Measurements from ENCODE around the gene MIEF1. TPM values are rescaled to one million over a fixed set of nuclear protein-coding genes. Genes with fewer than 3 reads are reported as not detected.

Gene MIEF1
- polyA plus RNA-seq, 2 donors: 4.2 to 9.0 TPM

DNA sequence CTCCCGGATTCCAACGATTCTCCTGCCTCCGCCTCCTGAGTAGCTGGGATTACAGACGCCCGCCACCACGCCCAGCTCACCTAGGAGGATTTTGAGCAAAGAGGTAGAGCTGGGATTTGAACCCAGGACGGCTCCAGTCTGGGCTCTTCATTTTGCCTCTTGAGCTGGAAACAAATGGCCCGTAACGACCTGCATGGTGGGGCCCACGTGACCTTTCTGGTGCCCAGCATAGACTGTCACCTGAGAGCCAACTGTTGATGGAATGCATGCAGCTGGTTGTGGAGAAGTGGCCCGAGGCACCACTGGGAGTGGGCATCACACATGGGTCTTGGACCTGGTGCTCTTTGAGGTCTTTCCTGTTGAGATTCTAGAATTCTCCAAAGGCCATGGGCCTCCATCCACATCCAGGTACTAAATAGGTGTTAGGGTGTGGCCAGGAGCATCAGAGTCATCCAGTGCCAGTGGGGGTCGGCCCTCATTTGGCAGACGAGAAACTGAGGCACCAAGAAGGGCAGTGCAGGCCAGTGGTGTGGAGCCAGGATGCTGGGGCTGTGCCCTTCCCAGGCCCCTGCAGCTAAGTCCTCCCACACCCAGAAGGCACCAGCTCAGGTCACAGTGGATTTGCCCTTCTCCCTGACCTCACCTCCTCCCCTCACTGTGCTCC lies 22.1 kb downstream of the MIEF1 start:
- no peak overlapping the region for H3K4me3 ChIP-seq (ENCODE audit: low read depth in 1 of 2, low read length in 2 of 2)
- peaks cover 8 to 38% of the 10 kb centered on the region in 2 donors for H3K36me3 ChIP-seq (ENCODE audit: control insufficient read depth in 2 of 2, insufficient read depth in 2 of 2, low read length in 1 of 2)
- no peaks in the 10 kb centered on the region for H3K9me3 ChIP-seq (ENCODE audit: control insufficient read depth in 2 of 2, insufficient read depth in 1 of 2, low read depth in 1 of 2, low read length in 1 of 2)
- H3K27me3 ChIP-seq (ENCODE audit: control insufficient read depth in 1 of 2, insufficient read depth in 2 of 2, low read length in 2 of 2): no peaks in the 10 kb centered on the region
- H3K27ac ChIP-seq (ENCODE audit: low read depth in 2 of 2, low read length in 1 of 2): peak overlapping the region in 1 of 2 donors; percentile 66
- 60 to 62% methylated on average over 13 of the region's 13 CpGs for WGBS, 2 donors
- H3K4me1 ChIP-seq (ENCODE audit: control insufficient read depth in 2 of 2, insufficient read depth in 2 of 2, low read length in 1 of 2): peaks cover 14 to 27% of the 10 kb centered on the region in 2 donors

DNA sequence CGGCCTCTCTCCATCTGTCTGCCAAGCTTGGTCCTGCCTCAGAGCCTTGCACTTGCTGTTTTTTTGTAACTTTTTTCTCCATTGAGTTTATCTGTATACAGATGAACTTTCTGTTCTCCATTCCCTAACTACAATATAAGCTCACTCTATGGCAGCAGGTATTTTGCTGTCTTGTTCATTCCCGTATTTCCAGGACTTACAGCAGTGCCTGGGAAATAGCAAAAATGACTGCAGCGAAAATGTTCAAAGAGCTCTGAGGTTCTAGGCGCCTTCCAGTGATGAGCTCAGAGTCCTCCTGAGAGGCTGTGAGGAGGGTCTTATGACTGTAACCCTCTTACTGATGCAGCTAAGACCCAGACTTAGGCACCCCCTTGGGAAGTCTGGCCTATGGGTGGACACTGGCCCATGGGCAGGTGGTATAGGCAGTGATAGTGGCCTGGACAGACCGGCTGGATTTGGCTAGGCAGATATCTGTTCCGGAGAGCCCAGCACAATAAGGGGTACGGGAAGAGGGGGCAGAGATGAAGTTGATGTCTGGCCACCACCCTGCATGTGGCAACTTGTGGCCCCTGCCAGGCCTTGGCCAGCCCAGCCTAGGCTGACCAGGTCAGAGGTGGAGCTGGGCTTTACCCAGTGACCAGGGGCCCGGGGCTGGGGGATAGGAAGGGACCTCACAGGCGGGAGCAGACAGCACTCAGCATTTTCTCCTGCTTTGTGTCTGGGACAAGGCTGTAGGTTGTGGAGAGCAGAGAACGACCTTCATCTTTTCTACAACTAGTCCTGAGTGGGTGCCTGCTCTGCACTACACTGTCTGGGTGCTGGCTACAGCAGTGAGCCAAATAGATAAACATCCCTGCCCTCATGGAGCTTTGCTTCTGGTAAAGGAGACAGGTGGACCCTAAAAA lies 22.9 kb downstream of the MIEF1 start:
- 77 to 78% methylated on average over 10 of the region's 10 CpGs for WGBS, 2 donors
- Histone ChIP-seq H3K27me3 (ENCODE audit: control insufficient read depth in 1 of 2, insufficient read depth in 2 of 2, low read length in 2 of 2) (no peaks in the 10 kb centered on the region), H3K4me3 (ENCODE audit: low read depth in 1 of 2, low read length in 2 of 2) (no peak overlapping the region), H3K4me1 (ENCODE audit: control insufficient read depth in 2 of 2, insufficient read depth in 2 of 2, low read length in 1 of 2) (peaks cover 14 to 32% of the 10 kb centered on the region in 2 donors), H3K9me3 (ENCODE audit: control insufficient read depth in 2 of 2, insufficient read depth in 1 of 2, low read depth in 1 of 2, low read length in 1 of 2) (no peaks in the 10 kb centered on the region), H3K36me3 (ENCODE audit: control insufficient read depth in 2 of 2, insufficient read depth in 2 of 2, low read length in 1 of 2) (peaks cover 8 to 43% of the 10 kb centered on the region in 2 donors), H3K27ac (ENCODE audit: low read depth in 2 of 2, low read length in 1 of 2) (peak overlapping the region in 1 of 2 donors; percentile 66)

DNA sequence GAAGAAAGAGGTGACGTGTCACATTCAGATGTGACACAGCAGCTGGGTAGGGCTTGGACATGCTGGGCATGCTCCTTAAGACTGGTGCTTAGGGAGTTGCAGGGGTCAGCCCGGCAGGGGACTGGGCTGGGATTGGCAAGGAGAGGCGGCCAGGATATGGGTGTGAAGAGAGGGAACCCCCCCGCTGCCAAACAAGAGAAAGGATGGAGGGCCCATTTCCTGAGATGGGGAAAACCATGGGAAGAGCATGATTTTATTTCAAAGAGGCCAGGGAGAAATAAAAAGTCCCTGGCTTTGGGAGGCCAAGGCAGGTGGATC lies 23.5 kb downstream of the MIEF1 start:
- Histone ChIP-seq H3K27ac (ENCODE audit: low read depth in 2 of 2, low read length in 1 of 2) (no peak overlapping the region), H3K27me3 (ENCODE audit: control insufficient read depth in 1 of 2, insufficient read depth in 2 of 2, low read length in 2 of 2) (no peaks in the 10 kb centered on the region), H3K4me1 (ENCODE audit: control insufficient read depth in 2 of 2, insufficient read depth in 2 of 2, low read length in 1 of 2) (peaks cover 14 to 32% of the 10 kb centered on the region in 2 donors), H3K36me3 (ENCODE audit: control insufficient read depth in 2 of 2, insufficient read depth in 2 of 2, low read length in 1 of 2) (peaks cover 8 to 43% of the 10 kb centered on the region in 2 donors), H3K9me3 (ENCODE audit: control insufficient read depth in 2 of 2, insufficient read depth in 1 of 2, low read depth in 1 of 2, low read length in 1 of 2) (no peaks in the 10 kb centered on the region), H3K4me3 (ENCODE audit: low read depth in 1 of 2, low read length in 2 of 2) (no peak overlapping the region)
- 69 to 71% methylated on average over 4 of the region's 4 CpGs for WGBS, 2 donors

DNA sequence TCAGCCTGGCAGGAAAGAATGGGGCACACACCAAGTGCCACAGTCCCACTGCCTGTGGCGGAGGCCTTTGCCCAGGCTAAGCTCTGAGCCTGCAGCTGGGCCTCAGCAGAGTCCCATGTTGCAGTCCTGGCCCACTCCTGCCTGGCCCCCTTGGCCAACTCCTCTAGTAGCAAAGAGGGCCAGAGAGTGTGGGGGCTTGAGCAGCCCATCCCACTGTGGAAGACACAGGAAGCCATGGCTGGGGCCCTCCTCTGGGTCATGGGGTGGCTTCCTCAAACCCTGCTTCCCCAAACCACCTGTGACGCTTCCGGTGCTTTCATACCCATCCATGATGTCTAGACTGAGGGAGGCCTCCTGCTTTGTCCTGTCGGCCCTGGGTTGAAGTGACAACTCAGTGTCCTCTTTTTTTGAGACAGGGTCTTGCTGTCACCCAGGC lies 24.7 kb downstream of the MIEF1 start:
- peaks cover 14 to 38% of the 10 kb centered on the region in 2 donors for H3K4me1 ChIP-seq (ENCODE audit: control insufficient read depth in 2 of 2, insufficient read depth in 2 of 2, low read length in 1 of 2)
- 62 to 66% methylated on average over 4 of the region's 4 CpGs for WGBS, 2 donors
- H3K4me3 ChIP-seq (ENCODE audit: low read depth in 1 of 2, low read length in 2 of 2): no peak overlapping the region
- H3K9me3 ChIP-seq (ENCODE audit: control insufficient read depth in 2 of 2, insufficient read depth in 1 of 2, low read depth in 1 of 2, low read length in 1 of 2): no peaks in the 10 kb centered on the region
- no peaks in the 10 kb centered on the region for H3K27me3 ChIP-seq (ENCODE audit: control insufficient read depth in 1 of 2, insufficient read depth in 2 of 2, low read length in 2 of 2)
- peaks cover 8 to 39% of the 10 kb centered on the region in 2 donors for H3K36me3 ChIP-seq (ENCODE audit: control insufficient read depth in 2 of 2, insufficient read depth in 2 of 2, low read length in 1 of 2)
- peak overlapping the region in 1 of 2 donors; percentile 36 for H3K27ac ChIP-seq (ENCODE audit: low read depth in 2 of 2, low read length in 1 of 2)

DNA sequence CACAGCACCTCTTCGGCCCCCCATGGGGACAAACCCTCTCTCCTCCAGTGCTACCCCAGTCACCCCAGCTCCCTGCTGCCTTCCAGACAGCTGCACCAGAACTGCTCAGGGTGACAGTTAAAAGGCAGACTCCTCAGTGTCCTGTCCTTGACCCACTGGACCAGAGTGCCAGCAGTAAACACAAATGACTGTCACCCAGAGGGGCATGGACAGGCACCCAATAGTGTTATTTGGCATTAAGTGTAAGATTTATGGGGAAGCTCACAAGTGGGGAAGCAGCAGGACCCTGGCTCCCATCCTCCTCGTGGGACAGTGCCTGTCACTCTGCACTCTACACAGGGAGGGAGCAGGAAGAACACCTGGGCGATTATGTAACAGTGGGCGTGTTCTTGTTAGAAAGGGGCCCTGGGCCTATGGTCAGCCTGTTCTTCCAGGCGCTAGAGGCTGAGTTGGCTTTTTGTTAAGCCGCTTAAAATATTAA lies 25.4 kb downstream of the MIEF1 start:
- Histone ChIP-seq H3K4me1 (ENCODE audit: control insufficient read depth in 2 of 2, insufficient read depth in 2 of 2, low read length in 1 of 2) (peaks cover 14 to 38% of the 10 kb centered on the region in 2 donors), H3K4me3 (ENCODE audit: low read depth in 1 of 2, low read length in 2 of 2) (no peak overlapping the region), H3K27ac (ENCODE audit: low read depth in 2 of 2, low read length in 1 of 2) (peak overlapping the region in 1 of 2 donors; percentile 81), H3K9me3 (ENCODE audit: control insufficient read depth in 2 of 2, insufficient read depth in 1 of 2, low read depth in 1 of 2, low read length in 1 of 2) (no peaks in the 10 kb centered on the region), H3K36me3 (ENCODE audit: control insufficient read depth in 2 of 2, insufficient read depth in 2 of 2, low read length in 1 of 2) (peaks cover 8 to 35% of the 10 kb centered on the region in 2 donors), H3K27me3 (ENCODE audit: control insufficient read depth in 1 of 2, insufficient read depth in 2 of 2, low read length in 2 of 2) (no peaks in the 10 kb centered on the region)
- 45 to 50% methylated on average over 6 of the region's 6 CpGs for WGBS, 2 donors

DNA sequence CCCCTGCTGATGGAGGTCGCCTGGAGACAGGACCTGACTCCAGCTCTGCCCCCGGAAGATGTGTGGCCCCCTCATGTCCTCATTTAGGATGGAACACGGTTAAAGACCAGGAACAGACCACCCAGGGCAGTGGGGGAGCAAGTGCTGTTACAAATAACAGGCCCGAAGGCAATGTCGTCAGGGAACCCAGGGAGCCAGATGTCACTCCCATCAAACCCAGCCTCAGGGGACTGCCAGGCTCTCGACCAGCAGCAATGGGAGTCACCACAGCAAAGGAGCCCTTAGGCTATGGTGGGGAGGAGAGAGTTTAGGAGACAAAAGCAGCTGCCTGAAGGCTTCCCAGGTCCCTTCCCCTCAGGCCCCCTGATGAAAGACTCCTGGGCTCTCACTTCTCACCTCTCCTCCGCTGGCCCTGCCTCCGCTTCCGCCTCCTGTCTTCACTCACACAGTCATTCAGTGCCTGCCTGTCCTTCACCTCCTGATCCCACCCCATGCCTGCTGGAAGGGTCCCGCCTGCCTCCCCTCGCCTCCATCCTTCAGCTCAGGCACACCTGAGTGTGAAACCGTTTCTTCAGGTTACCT lies 26.1 kb downstream of the MIEF1 start:
- Histone ChIP-seq H3K36me3 (ENCODE audit: control insufficient read depth in 2 of 2, insufficient read depth in 2 of 2, low read length in 1 of 2) (peaks cover 8 to 28% of the 10 kb centered on the region in 2 donors), H3K4me1 (ENCODE audit: control insufficient read depth in 2 of 2, insufficient read depth in 2 of 2, low read length in 1 of 2) (peaks cover 11 to 33% of the 10 kb centered on the region in 2 donors), H3K4me3 (ENCODE audit: low read depth in 1 of 2, low read length in 2 of 2) (peak overlapping the region in 1 of 2 donors; percentile 8), H3K27me3 (ENCODE audit: control insufficient read depth in 1 of 2, insufficient read depth in 2 of 2, low read length in 2 of 2) (no peaks in the 10 kb centered on the region), H3K27ac (ENCODE audit: low read depth in 2 of 2, low read length in 1 of 2) (peak overlapping the region in 1 of 2 donors; percentile 81), H3K9me3 (ENCODE audit: control insufficient read depth in 2 of 2, insufficient read depth in 1 of 2, low read depth in 1 of 2, low read length in 1 of 2) (no peaks in the 10 kb centered on the region)
- WGBS, 2 donors: 55 to 58% methylated on average over 12 of the region's 12 CpGs

DNA sequence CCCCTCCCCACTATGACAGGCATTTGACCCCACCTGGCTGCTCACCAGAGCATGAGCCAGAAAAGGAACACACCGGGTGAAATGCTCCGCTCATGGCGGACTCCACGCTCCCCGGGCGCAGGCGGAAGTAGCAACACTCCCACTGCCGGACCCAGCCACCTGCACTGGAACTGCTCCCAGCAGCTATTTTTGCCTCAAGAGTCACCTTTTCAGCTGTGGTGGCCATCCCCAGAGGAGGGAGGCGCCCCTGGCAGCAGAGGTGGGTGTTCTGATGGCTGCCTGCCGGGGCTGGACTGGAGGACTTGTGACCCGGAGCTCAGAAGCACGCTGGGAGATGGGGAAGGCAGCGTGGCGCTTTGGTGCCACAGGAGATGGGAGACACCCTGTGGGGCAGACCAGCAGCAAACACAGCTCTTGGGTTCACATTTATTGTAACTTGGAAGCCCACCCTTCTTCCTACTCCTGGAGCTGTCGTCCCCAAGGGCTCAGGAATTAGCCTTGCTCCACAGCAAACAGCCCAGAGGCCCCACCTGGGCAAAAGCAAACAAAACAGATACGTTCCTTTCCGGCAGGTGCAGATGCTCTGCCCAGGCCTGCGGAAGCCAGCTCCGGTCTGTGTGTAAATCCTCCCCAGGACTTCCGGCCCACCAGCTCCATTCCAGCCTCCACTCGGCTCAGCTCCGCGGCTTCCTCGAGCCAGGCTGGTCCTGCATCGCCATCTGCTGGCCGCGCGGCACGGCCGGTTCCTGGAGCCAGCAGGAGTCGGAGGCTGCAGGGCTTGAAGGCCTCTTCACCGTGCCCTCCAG lies 26.8 kb downstream of the MIEF1 start:
- 18 to 27% methylated on average over 32 of the region's 32 CpGs for WGBS, 2 donors
- peaks cover 11 to 31% of the 10 kb centered on the region in 2 donors for H3K4me1 ChIP-seq (ENCODE audit: control insufficient read depth in 2 of 2, insufficient read depth in 2 of 2, low read length in 1 of 2)
- H3K27me3 ChIP-seq (ENCODE audit: control insufficient read depth in 1 of 2, insufficient read depth in 2 of 2, low read length in 2 of 2): no peaks in the 10 kb centered on the region
- H3K4me3 ChIP-seq (ENCODE audit: low read depth in 1 of 2, low read length in 2 of 2): peak overlapping the region in 1 of 2 donors; percentile 8
- H3K27ac ChIP-seq (ENCODE audit: low read depth in 2 of 2, low read length in 1 of 2): peak overlapping the region; percentile 7 to 81
- H3K36me3 ChIP-seq (ENCODE audit: control insufficient read depth in 2 of 2, insufficient read depth in 2 of 2, low read length in 1 of 2): peaks cover 7 to 24% of the 10 kb centered on the region in 2 donors
- no peaks in the 10 kb centered on the region for H3K9me3 ChIP-seq (ENCODE audit: control insufficient read depth in 2 of 2, insufficient read depth in 1 of 2, low read depth in 1 of 2, low read length in 1 of 2)

DNA sequence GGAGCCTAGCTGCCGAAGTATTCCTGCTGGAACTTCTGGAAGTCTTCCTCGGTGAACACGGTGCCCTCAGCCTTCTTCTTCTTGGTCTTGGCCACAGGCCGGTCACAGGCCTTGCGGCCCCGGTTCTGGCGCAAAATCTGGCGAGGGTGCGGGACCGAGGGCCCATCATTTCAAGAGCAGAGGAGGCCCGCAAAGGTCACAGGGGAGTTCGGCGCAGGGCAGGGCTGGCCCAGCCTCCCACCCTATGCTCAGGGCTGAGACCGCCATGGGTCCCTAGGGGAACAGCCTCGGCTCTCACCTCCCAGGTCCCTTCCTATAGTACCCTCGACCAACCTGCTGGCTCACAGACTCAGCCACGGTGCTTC lies 27.4 kb downstream of the MIEF1 start:
- Histone ChIP-seq H3K27me3 (ENCODE audit: control insufficient read depth in 1 of 2, insufficient read depth in 2 of 2, low read length in 2 of 2) (no peaks in the 10 kb centered on the region), H3K27ac (ENCODE audit: low read depth in 2 of 2, low read length in 1 of 2) (peak overlapping the region in 1 of 2 donors; percentile 7), H3K4me3 (ENCODE audit: low read depth in 1 of 2, low read length in 2 of 2) (no peak overlapping the region), H3K36me3 (ENCODE audit: control insufficient read depth in 2 of 2, insufficient read depth in 2 of 2, low read length in 1 of 2) (peaks cover 1 to 18% of the 10 kb centered on the region in 2 donors), H3K4me1 (ENCODE audit: control insufficient read depth in 2 of 2, insufficient read depth in 2 of 2, low read length in 1 of 2) (peaks cover 11 to 31% of the 10 kb centered on the region in 2 donors), H3K9me3 (ENCODE audit: control insufficient read depth in 2 of 2, insufficient read depth in 1 of 2, low read depth in 1 of 2, low read length in 1 of 2) (no peaks in the 10 kb centered on the region)
- WGBS, 2 donors: 50 to 51% methylated on average over 17 of the region's 17 CpGs

DNA sequence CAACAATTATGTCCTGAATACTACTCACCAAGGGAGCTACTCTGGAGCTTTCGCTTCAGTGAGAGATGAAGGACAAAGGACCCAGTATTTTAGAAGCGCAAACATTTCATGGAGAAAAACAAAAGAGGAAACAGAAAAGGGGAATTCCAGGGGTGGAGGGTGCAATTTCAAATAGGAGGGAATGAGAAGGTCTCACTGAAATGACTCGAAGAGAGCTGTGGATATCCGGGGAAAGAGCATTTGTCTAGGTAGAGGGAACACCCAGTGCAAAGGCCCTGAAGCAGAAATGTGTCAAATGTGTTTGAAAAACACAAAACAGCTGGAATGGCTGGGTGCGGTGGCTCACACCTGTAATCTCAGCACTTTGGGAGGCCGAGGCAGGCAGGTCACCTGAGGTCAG lies 28.0 kb downstream of the MIEF1 start:
- Histone ChIP-seq H3K27me3 (ENCODE audit: control insufficient read depth in 1 of 2, insufficient read depth in 2 of 2, low read length in 2 of 2) (no peaks in the 10 kb centered on the region), H3K4me1 (ENCODE audit: control insufficient read depth in 2 of 2, insufficient read depth in 2 of 2, low read length in 1 of 2) (peaks cover 11 to 31% of the 10 kb centered on the region in 2 donors), H3K9me3 (ENCODE audit: control insufficient read depth in 2 of 2, insufficient read depth in 1 of 2, low read depth in 1 of 2, low read length in 1 of 2) (no peaks in the 10 kb centered on the region), H3K4me3 (ENCODE audit: low read depth in 1 of 2, low read length in 2 of 2) (no peak overlapping the region), H3K27ac (ENCODE audit: low read depth in 2 of 2, low read length in 1 of 2) (no peak overlapping the region), H3K36me3 (ENCODE audit: control insufficient read depth in 2 of 2, insufficient read depth in 2 of 2, low read length in 1 of 2) (peaks cover 0 to 13% of the 10 kb centered on the region in 2 donors)
- 62 to 68% methylated on average over 6 of the region's 6 CpGs for WGBS, 2 donors

Data from esophagus (tissue), 2 donors.